SU-DHL-6 (cell line): Measurements from ENCODE around the gene LMBR1L.

Source experiments
- CTCF ChIP-seq: fragments of 200-600 bp; sonication (generic); IDR thresholded peaks from one replicate; pipeline ENCODE4 v1.5.1; 2017; ENCODE audit warnings: antibody characterized with exemption, mild to moderate bottlenecking, low read length, moderate library complexity; ENCODE audit not compliant: insufficient read depth, poor library complexity, severe bottlenecking
- EZH2phosphoT487 ChIP-seq: fragments of 200-600 bp; sonication (generic), shearing (Covaris generic); conservative IDR thresholded peaks from 2 replicates; pipeline ENCODE4 v1.6.1; 2018; ENCODE audit warnings: mild to moderate bottlenecking, antibody characterized with exemption, low read length, moderate library complexity, mixed read lengths

- TF ChIP-seq CTCF (no peak), EZH2phosphoT487 (no peak)
These were observed 18.9 kb upstream of the LMBR1L start for GRCh38 chr12:49129332-49130150.
